Liver (tissue), 9 donors: ENCODE results near the gene C4orf33. TPM values are rescaled to one million over a fixed set of nuclear protein-coding genes. Genes with fewer than 3 reads are reported as not detected.

ENCODE experiments used
- DNase-seq: peaks from one replicate; pipeline ENCODE4 v3.0.0-alpha.2; 2017; ENCODE audit warnings: low spot score
- H3K27ac ChIP-seq, 2 donors: one replicate each; pipeline ENCODE4 v1.7.0; 2013; ENCODE audit warnings: inconsistent platforms in 2 of 2, low read length in 2 of 2, control low read depth in 1 of 2, low read depth in 1 of 2, mild to moderate bottlenecking in 1 of 2
- H3K27me3 ChIP-seq, 4 donors: one replicate each; pipeline versions ENCODE4 v1.6.1 to v1.7.0; 2013; ENCODE audit warnings: low read length in 3 of 4, inconsistent platforms in 1 of 4, mild to moderate bottlenecking in 1 of 4, moderate library complexity in 1 of 4; ENCODE audit not compliant: control insufficient read depth in 4 of 4, insufficient read depth in 4 of 4
- H3K36me3 ChIP-seq, 4 donors: one replicate each; pipeline versions ENCODE4 v1.6.1 to v1.7.0; 2013; ENCODE audit warnings: low read length in 3 of 4, mild to moderate bottlenecking in 3 of 4, low read depth in 1 of 4, moderate library complexity in 1 of 4; ENCODE audit not compliant: control insufficient read depth in 4 of 4, insufficient read depth in 3 of 4
- H3K4me1 ChIP-seq, 4 donors: one replicate each; pipeline versions ENCODE4 v1.6.1 to v1.7.0; 2013; ENCODE audit warnings: low read length in 3 of 4, mild to moderate bottlenecking in 3 of 4, moderate library complexity in 1 of 4; ENCODE audit not compliant: control insufficient read depth in 4 of 4, insufficient read depth in 4 of 4
- H3K4me3 ChIP-seq, 3 donors: one replicate each; pipeline versions ENCODE4 v1.6.1 to v1.7.0; 2013; ENCODE audit warnings: low read length in 3 of 3, control low read depth in 1 of 3, low read depth in 1 of 3, mild to moderate bottlenecking in 1 of 3
- H3K9ac ChIP-seq, 2 donors: one replicate each; pipeline ENCODE4 v1.7.0; 2013; ENCODE audit warnings: low read length in 2 of 2, mild to moderate bottlenecking in 2 of 2, moderate library complexity in 2 of 2, control low read depth in 1 of 2, low read depth in 1 of 2
- H3K9me3 ChIP-seq, 4 donors: one replicate each; pipeline versions ENCODE4 v1.6.1 to v1.7.0; 2013; ENCODE audit warnings: low read length in 3 of 4; ENCODE audit not compliant: control insufficient read depth in 4 of 4
- ATF3 ChIP-seq: IDR thresholded peaks from 2 replicates; pipeline ENCODE4 v1.6.1; 2016; ENCODE audit warnings: antibody characterized with exemption
- EGR1 ChIP-seq, 2 donors: IDR thresholded peaks; 2 replicates each; pipeline ENCODE4 v1.6.1; 2016 to 2018; ENCODE audit warnings: antibody characterized with exemption in 2 of 2, low read depth in 2 of 2
- FOXA1 ChIP-seq: IDR thresholded peaks from 2 replicates; pipeline ENCODE4 v1.6.1; 2016; ENCODE audit warnings: antibody characterized with exemption
- FOXA2 ChIP-seq: IDR thresholded peaks from 2 replicates; pipeline ENCODE4 v1.6.1; 2016; ENCODE audit warnings: antibody characterized with exemption
- GABPA ChIP-seq, 2 donors: IDR thresholded peaks in 1 of 2; conservative IDR thresholded peaks in 1 of 2; 2 replicates each; pipeline ENCODE4 v1.6.1; 2016; ENCODE audit warnings: antibody characterized with exemption in 2 of 2, mild to moderate bottlenecking in 1 of 2, moderate library complexity in 1 of 2
- HNF4A ChIP-seq, 2 donors: conservative IDR thresholded peaks; 2 replicates each; pipeline ENCODE4 v1.6.1; 2016; ENCODE audit warnings: antibody characterized with exemption in 2 of 2, mild to moderate bottlenecking in 2 of 2
- HNF4G ChIP-seq: IDR thresholded peaks from 2 replicates; pipeline ENCODE4 v1.6.1; 2016; ENCODE audit warnings: antibody characterized with exemption
- JUND ChIP-seq, 2 donors: IDR thresholded peaks; 2 replicates each; pipeline ENCODE4 v1.6.1; 2016; ENCODE audit warnings: antibody characterized with exemption in 2 of 2
- NR2F2 ChIP-seq: IDR thresholded peaks from 2 replicates; pipeline ENCODE4 v1.6.1; 2016; ENCODE audit warnings: antibody characterized with exemption
- RAD21 ChIP-seq, 2 donors: IDR thresholded peaks; 2 replicates each; pipeline ENCODE4 v1.6.1; 2016; ENCODE audit warnings: antibody characterized with exemption in 2 of 2, mild to moderate bottlenecking in 2 of 2
- REST ChIP-seq: IDR thresholded peaks from 2 replicates; pipeline ENCODE4 v1.6.1; 2016; ENCODE audit warnings: antibody characterized with exemption, mild to moderate bottlenecking
- RXRA ChIP-seq, 2 donors: IDR thresholded peaks; 2 replicates each; pipeline ENCODE4 v1.6.1; 2017 to 2018; ENCODE audit warnings: antibody characterized with exemption in 2 of 2, mild to moderate bottlenecking in 1 of 2
- SP1 ChIP-seq: IDR thresholded peaks from 2 replicates; pipeline ENCODE4 v1.6.1; 2018; ENCODE audit warnings: antibody characterized with exemption, mild to moderate bottlenecking
- TAF1 ChIP-seq: conservative IDR thresholded peaks from 2 replicates; pipeline ENCODE4 v1.6.1; 2016; ENCODE audit warnings: antibody characterized with exemption, mild to moderate bottlenecking
- YY1 ChIP-seq: IDR thresholded peaks from 2 replicates; pipeline ENCODE4 v1.6.1; 2016; ENCODE audit warnings: antibody characterized with exemption, mild to moderate bottlenecking
- WGBS: extraction: QIAGEN DNeasy Blood & Tissue Kit; methylation state at CpG from one replicate; pipeline ENCODE4 v1.1.7; 2013; 5-methylcytosine and 5-hydroxymethylcytosine counted together
- polyA plus RNA-seq, 2 donors: library from polyadenylated mRNA; stranded (reverse) in 1 of 2; unstranded in 1 of 2; fragments of 200-250 nt in 1 of 2; fragments of >200 nt in 1 of 2; fragmentation: Nextera tagmentation in 1 of 2; extraction: Ambion mirVana in 1 of 2; gene quantifications; one replicate each; pipeline versions ENCODE4 v1.2.1 to v1.2.3, GENCODE V29; 2013 to 2015
- total RNA-seq, 2 donors: library from RNA; depleted of rRNA; stranded (reverse); fragments of >200 nt; gene quantifications; one replicate each; pipeline ENCODE4 v1.2.3, GENCODE V29; 2014
- TF ChIP-seq, protein P1 (sequence below): fragments of 150-350 bp; IDR thresholded peaks from 2 replicates; pipeline ENCODE4 v1.5.1; 2017; ENCODE audit warnings: improper control_type of control experiment, low read depth, low read length; ENCODE audit not compliant: missing input control
- TF ChIP-seq, protein P2 (sequence below): IDR thresholded peaks from 2 replicates; pipeline ENCODE4 v1.6.1; 2016; ENCODE audit warnings: antibody characterized with exemption
- TF ChIP-seq, protein P3 (sequence below): IDR thresholded peaks from 2 replicates; pipeline ENCODE4 v1.6.1; 2016; ENCODE audit warnings: antibody characterized with exemption
- donor health status: healthy.
- donor health status: healthy.
- donor health status: healthy.
- donor health status: healthy.
- donor health status: healthy.

The C4orf33 gene
- total and polyA plus RNA-seq, 4 donors, result 2.4 to 7.7 (median 4.8) TPM

GRCh38 chr4:129111919-129112318 lies 16.0 kb downstream of the C4orf33 start:
- Histone ChIP-seq H3K9me3 (no peaks in the 10 kb centered on the region), H3K36me3 (peaks cover 0 to 7% (median 2%) of the 10 kb centered on the region in 4 donors), H3K27me3 (no peaks in the 10 kb centered on the region), H3K27ac (no peak overlapping the region), H3K4me3 (no peak overlapping the region), H3K4me1 (no peaks in the 10 kb centered on the region), H3K9ac (no peak overlapping the region)
- TF ChIP-seq FOXA1 (no peak), HNF4A (conservative IDR thresholded peaks at IDR 0.05) (no peak), REST (no peak), TAF1 (no peak), GABPA (IDR thresholded peaks at IDR 0.05 in 1 of 2, conservative IDR thresholded peaks at IDR 0.05 in 1 of 2) (no peak), EGR1 (IDR thresholded peaks at IDR 0.05; ENCODE audit: low read depth in 2 of 2) (no peak), RXRA (IDR thresholded peaks at IDR 0.05) (no peak), ATF3 (no peak), NR2F2 (no peak), JUND (IDR thresholded peaks at IDR 0.05) (no peak), RAD21 (IDR thresholded peaks at IDR 0.05) (no peak)
- TF ChIP-seq, protein P1, sequence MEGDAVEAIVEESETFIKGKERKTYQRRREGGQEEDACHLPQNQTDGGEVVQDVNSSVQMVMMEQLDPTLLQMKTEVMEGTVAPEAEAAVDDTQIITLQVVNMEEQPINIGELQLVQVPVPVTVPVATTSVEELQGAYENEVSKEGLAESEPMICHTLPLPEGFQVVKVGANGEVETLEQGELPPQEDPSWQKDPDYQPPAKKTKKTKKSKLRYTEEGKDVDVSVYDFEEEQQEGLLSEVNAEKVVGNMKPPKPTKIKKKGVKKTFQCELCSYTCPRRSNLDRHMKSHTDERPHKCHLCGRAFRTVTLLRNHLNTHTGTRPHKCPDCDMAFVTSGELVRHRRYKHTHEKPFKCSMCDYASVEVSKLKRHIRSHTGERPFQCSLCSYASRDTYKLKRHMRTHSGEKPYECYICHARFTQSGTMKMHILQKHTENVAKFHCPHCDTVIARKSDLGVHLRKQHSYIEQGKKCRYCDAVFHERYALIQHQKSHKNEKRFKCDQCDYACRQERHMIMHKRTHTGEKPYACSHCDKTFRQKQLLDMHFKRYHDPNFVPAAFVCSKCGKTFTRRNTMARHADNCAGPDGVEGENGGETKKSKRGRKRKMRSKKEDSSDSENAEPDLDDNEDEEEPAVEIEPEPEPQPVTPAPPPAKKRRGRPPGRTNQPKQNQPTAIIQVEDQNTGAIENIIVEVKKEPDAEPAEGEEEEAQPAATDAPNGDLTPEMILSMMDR, result no peak
- TF ChIP-seq, protein P2, sequence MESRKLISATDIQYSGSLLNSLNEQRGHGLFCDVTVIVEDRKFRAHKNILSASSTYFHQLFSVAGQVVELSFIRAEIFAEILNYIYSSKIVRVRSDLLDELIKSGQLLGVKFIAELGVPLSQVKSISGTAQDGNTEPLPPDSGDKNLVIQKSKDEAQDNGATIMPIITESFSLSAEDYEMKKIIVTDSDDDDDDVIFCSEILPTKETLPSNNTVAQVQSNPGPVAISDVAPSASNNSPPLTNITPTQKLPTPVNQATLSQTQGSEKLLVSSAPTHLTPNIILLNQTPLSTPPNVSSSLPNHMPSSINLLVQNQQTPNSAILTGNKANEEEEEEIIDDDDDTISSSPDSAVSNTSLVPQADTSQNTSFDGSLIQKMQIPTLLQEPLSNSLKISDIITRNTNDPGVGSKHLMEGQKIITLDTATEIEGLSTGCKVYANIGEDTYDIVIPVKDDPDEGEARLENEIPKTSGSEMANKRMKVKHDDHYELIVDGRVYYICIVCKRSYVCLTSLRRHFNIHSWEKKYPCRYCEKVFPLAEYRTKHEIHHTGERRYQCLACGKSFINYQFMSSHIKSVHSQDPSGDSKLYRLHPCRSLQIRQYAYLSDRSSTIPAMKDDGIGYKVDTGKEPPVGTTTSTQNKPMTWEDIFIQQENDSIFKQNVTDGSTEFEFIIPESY, result no peak
- TF ChIP-seq, protein P3, sequence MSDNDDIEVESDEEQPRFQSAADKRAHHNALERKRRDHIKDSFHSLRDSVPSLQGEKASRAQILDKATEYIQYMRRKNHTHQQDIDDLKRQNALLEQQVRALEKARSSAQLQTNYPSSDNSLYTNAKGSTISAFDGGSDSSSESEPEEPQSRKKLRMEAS, result no peak
- DNase-seq, result no peak

DNA sequence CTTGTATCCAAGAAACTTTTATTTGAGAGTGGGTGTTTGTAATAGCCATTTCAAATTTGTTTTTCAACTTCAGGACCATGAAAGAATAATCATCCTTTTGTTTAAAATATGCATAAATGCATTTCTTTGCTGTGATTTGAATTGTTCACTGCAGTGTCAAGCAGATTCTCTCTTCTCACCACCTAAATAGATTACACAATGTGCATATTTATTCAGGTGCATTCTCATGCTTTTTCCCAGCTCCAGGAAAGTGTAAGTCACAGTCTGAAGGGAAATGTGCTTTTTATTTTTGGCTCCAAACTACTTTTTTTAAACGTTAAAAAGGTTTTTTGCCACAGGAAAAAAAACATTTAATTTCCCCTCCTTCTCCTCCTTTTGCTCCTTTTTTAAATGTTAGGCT lies 17.5 kb downstream of the C4orf33 start:
- peaks cover 0 to 7% (median 2%) of the 10 kb centered on the region in 4 donors for H3K36me3 ChIP-seq
- H3K4me1 ChIP-seq, result no peaks in the 10 kb centered on the region
- TF ChIP-seq NR2F2 (no peak), SP1 (no peak), GABPA (IDR thresholded peaks at IDR 0.05 in 1 of 2, conservative IDR thresholded peaks at IDR 0.05 in 1 of 2) (no peak), YY1 (no peak), HNF4G (no peak), HNF4A (conservative IDR thresholded peaks at IDR 0.05) (no peak), FOXA2 (no peak), ATF3 (no peak)
- TF ChIP-seq, protein P3, result no peak
- TF ChIP-seq, protein P1, result no peak
- H3K4me3 ChIP-seq, result no peak overlapping the region
- no peaks in the 10 kb centered on the region for H3K27me3 ChIP-seq
- DNase-seq, result no peak
- no peak overlapping the region for H3K27ac ChIP-seq
- H3K9ac ChIP-seq, result no peak overlapping the region
- WGBS, result 21% methylated on average over 1 of the region's 1 CpG
- H3K9me3 ChIP-seq, result no peaks in the 10 kb centered on the region
